HG03135 (cell line): ENCODE results near the gene SHISA5.

Experiments used
- ATAC-seq: cut with Tn5 transposase; IDR thresholded peaks from one replicate; pipeline ENCODE4 v1.9.1; 2021; ENCODE audit warnings: mild to moderate bottlenecking, moderate library complexity; ENCODE audit not compliant: unreplicated experiment

The SHISA5 gene

DNA sequence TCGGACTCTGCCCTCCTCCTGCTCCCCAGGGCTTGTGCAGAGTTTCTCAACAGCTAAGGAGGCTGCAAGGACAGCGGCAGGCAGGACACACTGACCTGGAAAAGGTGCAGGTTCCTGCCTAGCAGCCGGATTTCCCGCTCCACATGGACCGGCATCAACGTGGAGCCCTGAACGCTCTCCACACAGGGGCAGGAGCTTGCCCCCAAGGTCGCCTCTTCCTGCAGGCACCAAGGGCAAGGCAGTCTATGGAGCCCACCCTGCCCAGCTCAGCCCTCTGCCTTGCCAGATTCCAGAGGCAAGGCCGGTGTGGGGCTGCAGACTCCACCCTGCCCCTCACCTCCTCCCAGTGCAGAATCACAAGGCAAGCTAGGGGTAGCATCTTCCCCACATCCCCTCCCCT is 84.8 kb downstream of the SHISA5 start:
- no peak for ATAC-seq

DNA sequence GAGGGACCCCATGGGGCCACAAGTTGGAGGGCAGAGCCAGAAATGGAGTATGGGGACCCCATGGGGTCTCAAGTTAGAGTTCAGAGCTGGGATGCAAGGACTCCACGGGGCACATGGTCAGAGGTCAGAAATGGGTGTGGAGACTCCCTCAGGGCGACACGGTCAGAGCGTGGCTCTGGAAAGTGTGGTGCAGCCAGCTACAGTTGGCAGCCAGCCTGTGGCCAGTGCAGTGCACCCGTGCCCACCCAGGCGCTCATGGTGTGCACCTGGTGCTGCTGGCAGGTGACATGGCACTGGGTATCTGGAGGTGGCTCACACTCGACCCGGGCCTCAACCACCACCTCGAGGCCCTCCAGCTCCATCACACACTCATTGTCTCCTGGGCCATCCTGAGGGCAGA is 85.3 kb downstream of the SHISA5 start:
- no peak for ATAC-seq

DNA sequence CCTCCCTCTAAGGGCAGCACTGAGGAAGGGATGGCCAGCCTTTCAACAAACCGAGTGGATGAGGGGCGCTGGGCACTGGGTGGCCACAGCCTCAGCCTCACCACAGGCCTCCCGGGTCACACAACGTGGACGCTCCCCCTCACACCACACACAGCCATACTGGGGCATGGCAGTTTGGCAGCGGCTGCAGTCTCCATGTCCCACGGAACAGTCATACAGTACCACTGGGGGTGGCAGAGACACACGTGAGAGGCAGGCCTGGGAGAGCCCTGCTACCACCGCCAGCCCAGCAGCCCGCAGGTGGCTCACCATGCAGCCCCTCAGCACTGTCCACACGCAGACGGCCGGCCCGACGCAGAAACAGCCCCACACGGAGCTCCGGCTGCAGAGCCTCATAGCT is 85.8 kb downstream of the SHISA5 start:
- no peak for ATAC-seq
